Astrocyte (in vitro differentiated cells and primary cell): ENCODE results near the gene HECA. TPM values are rescaled to one million over a fixed set of nuclear protein-coding genes. Genes with fewer than 3 reads are reported as not detected.

Source experiments
- DNase-seq: peaks from one replicate; pipeline ENCODE4 v3.0.0-alpha.2; 2010; ENCODE audit warnings: low read depth
- FAIRE-seq: peaks from 2 replicates; lab custom pipeline; 2011; peaks lifted over from hg19 to GRCh38; lab: Jason Lieb, UNC
- H2AFZ ChIP-seq: 2 replicates; pipeline ENCODE4 v1.6.0; 2012; ENCODE audit warnings: low read depth, low read length, inconsistent platforms
- H3K27ac ChIP-seq: 2 replicates; pipeline ENCODE4 v1.5.1; 2011; ENCODE audit warnings: low read depth, low read length, inconsistent platforms
- H3K27me3 ChIP-seq: 2 replicates; pipeline ENCODE4 v1.6.0; 2011; ENCODE audit warnings: low read length, inconsistent platforms; ENCODE audit not compliant: insufficient read depth
- H3K36me3 ChIP-seq: 2 replicates; pipeline ENCODE4 v1.5.1; 2011; ENCODE audit warnings: low read length, inconsistent platforms; ENCODE audit not compliant: insufficient read depth
- H3K4me1 ChIP-seq: 2 replicates; pipeline ENCODE4 v1.5.1; 2011; ENCODE audit warnings: low read length, inconsistent platforms; ENCODE audit not compliant: insufficient read depth
- H3K4me2 ChIP-seq: 2 replicates; pipeline ENCODE4 v1.6.0; 2012; ENCODE audit warnings: low read length, inconsistent platforms
- H3K4me3 ChIP-seq: 2 replicates; pipeline ENCODE4 v1.5.1; 2011; ENCODE audit warnings: low read depth, mild to moderate bottlenecking, low read length, inconsistent platforms; ENCODE audit not compliant: insufficient read depth
- H3K79me2 ChIP-seq: 2 replicates; pipeline ENCODE4 v1.6.0; 2012; ENCODE audit warnings: mild to moderate bottlenecking, low read length, inconsistent platforms; ENCODE audit not compliant: insufficient read depth
- H3K9ac ChIP-seq: 2 replicates; pipeline ENCODE4 v1.6.0; 2012; ENCODE audit warnings: mild to moderate bottlenecking, low read length, inconsistent platforms
- H3K9me3 ChIP-seq: 2 replicates; pipeline ENCODE4 v1.5.1; 2012; ENCODE audit warnings: low read depth, mild to moderate bottlenecking, low read length, inconsistent platforms; ENCODE audit not compliant: insufficient read depth
- H4K20me1 ChIP-seq: 2 replicates; pipeline ENCODE4 v1.6.0; 2012; ENCODE audit warnings: low read length, inconsistent platforms; ENCODE audit not compliant: insufficient read depth
- H3K27ac Mint-ChIP-seq: one replicate; pipeline ENCODE4 v1.8.0; 2021; ENCODE audit warnings: mild to moderate bottlenecking, mixed read lengths; ENCODE audit not compliant: unreplicated experiment
- H3K27me3 Mint-ChIP-seq: one replicate; pipeline ENCODE4 v1.8.0; 2021; ENCODE audit warnings: low read depth, mixed read lengths; ENCODE audit not compliant: unreplicated experiment
- H3K36me3 Mint-ChIP-seq: one replicate; pipeline ENCODE4 v1.8.0; 2021; ENCODE audit warnings: low read depth, mixed read lengths; ENCODE audit not compliant: unreplicated experiment
- H3K4me1 Mint-ChIP-seq: one replicate; pipeline ENCODE4 v1.8.0; 2021; ENCODE audit warnings: low read depth, mixed read lengths; ENCODE audit not compliant: unreplicated experiment
- H3K4me3 Mint-ChIP-seq: one replicate; pipeline ENCODE4 v1.8.0; 2021; ENCODE audit warnings: mild to moderate bottlenecking, moderate library complexity, mixed read lengths; ENCODE audit not compliant: unreplicated experiment
- H3K9me3 Mint-ChIP-seq: one replicate; pipeline ENCODE4 v1.8.0; 2021; ENCODE audit warnings: mild to moderate bottlenecking, mixed read lengths; ENCODE audit not compliant: unreplicated experiment
- CTCF ChIP-seq: IDR thresholded peaks from 2 replicates; pipeline ENCODE4 v1.5.1; 2011; ENCODE audit warnings: low read depth, mild to moderate bottlenecking, inconsistent platforms, low read length, moderate library complexity; ENCODE audit not compliant: insufficient read depth
- EZH2 ChIP-seq: IDR thresholded peaks from 2 replicates; pipeline ENCODE4 v1.6.1; 2012; ENCODE audit warnings: mild to moderate bottlenecking, low read length, inconsistent platforms; ENCODE audit not compliant: insufficient read depth
- total RNA-seq: library from RNA; stranded (reverse); gene quantifications from 2 replicates; pipeline ENCODE4 v1.2.1, GENCODE V29; 2021

HECA gene
- total RNA-seq, 1 donor from 2014 or later = 11.1 TPM

GRCh38 chr6:139145661-139146060, 10.8 kb downstream of the HECA start:
- H3K27ac Mint-ChIP-seq = no peak overlapping the region
- no peak overlapping the region for H3K4me3 Mint-ChIP-seq
- FAIRE-seq (peak; percentile 23), DNase-seq (no peak)
- Histone ChIP-seq H3K27me3 (no peaks in the 10 kb centered on the region), H3K79me2 (peaks cover 18% of the 10 kb centered on the region), H3K4me1 (no peaks in the 10 kb centered on the region), H4K20me1 (peaks cover 14% of the 10 kb centered on the region), H3K9me3 (no peaks in the 10 kb centered on the region), H3K9ac (no peak overlapping the region), H3K4me2 (no peak overlapping the region), H2AFZ (no peak overlapping the region), H3K36me3 (no peaks in the 10 kb centered on the region), H3K27ac (no peak overlapping the region), H3K4me3 (no peak overlapping the region)
- TF ChIP-seq CTCF (no peak), EZH2 (no peak)
- H3K27me3 Mint-ChIP-seq = no peaks in the 10 kb centered on the region
- no peaks in the 10 kb centered on the region for H3K36me3 Mint-ChIP-seq
- no peaks in the 10 kb centered on the region for H3K9me3 Mint-ChIP-seq
- H3K4me1 Mint-ChIP-seq = peaks cover 11% of the 10 kb centered on the region

- FAIRE-seq (no peak), DNase-seq (no peak)
- H3K27me3 Mint-ChIP-seq = no peaks in the 10 kb centered on the region
Measured at GRCh38 chr6:139146317-139146726, 11.4 kb downstream of the HECA start.

More at GRCh38 chr6:139146317-139146726, 11.4 kb downstream of the HECA start:
- H3K27ac ChIP-seq = no peak overlapping the region
- no peaks in the 10 kb centered on the region for H3K27me3 ChIP-seq
- no peak overlapping the region for H3K9ac ChIP-seq
- H3K79me2 ChIP-seq = peaks cover 23% of the 10 kb centered on the region
- no peak overlapping the region for H3K4me2 ChIP-seq
- Mint-ChIP-seq H3K27ac (no peak overlapping the region), H3K4me1 (peaks cover 12% of the 10 kb centered on the region), H3K9me3 (no peaks in the 10 kb centered on the region), H3K36me3 (no peaks in the 10 kb centered on the region), H3K4me3 (no peak overlapping the region)
- H2AFZ ChIP-seq = no peak overlapping the region
- no peaks in the 10 kb centered on the region for H3K9me3 ChIP-seq
- peaks cover 14% of the 10 kb centered on the region for H4K20me1 ChIP-seq
- no peak overlapping the region for H3K4me3 ChIP-seq
- H3K36me3 ChIP-seq = no peaks in the 10 kb centered on the region
- H3K4me1 ChIP-seq = no peaks in the 10 kb centered on the region
- TF ChIP-seq CTCF (no peak), EZH2 (no peak)
